HS-27A (cell line): ENCODE measurements around the gene SPO11.
A peak's percentile ranks its signal among the peaks of the same experiment; 100 is the strongest.

Experiments used
- DNase-seq: peaks from one replicate; pipeline ENCODE4 v3.0.0-alpha.2; 2012; ENCODE audit warnings: low read depth, missing footprints

The SPO11 gene

DNA sequence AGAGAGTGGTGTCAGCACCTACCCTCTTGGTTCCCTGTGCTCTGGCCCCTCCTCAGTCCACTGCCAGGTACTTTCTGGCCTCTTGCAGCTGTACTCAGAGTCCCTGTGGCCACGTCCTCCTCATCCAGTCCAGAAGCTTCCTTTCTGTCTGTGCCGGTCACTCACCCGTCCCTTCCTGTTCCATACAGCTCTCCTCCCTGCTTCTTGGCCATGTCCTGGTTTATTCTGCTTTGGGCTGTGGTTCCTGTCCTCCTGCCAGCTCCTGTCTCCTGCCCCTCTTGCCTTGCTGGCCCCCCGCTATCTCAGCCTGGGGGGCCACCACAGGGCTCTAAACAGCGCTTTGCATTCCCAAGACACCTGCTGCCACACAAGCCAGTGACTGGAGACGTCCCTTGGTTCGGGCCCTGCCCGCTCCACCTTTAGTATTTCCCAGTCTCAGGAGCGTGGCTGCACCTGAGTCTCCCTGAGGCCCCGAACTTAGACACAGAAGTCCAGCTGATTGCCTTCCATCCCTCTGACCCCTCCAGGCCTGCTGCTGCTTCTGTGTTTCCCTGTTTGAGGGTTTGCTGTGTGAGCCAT, 46.1 kb downstream of the SPO11 start:
- no peak for DNase-seq

DNA sequence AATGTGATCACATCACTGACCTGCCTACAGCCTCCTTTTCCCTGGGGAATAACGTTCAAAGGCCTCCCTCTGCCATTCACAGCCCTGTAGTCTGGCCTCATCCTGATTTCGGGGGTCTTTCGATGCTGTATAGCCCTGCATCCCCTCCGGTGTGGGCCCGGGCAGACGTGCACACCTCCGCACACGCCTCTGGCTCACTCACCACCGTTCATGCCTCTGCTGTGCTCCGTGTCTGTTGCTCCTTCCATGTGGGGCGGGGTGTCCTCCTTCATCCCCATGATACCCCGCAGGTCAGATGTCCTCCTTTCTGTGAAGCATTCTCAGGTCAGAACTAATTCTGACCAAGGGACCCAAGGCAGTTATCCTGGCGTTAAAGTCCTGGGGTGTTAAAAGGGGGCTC, 47.7 kb downstream of the SPO11 start:
- DNase-seq, result no peak

DNA sequence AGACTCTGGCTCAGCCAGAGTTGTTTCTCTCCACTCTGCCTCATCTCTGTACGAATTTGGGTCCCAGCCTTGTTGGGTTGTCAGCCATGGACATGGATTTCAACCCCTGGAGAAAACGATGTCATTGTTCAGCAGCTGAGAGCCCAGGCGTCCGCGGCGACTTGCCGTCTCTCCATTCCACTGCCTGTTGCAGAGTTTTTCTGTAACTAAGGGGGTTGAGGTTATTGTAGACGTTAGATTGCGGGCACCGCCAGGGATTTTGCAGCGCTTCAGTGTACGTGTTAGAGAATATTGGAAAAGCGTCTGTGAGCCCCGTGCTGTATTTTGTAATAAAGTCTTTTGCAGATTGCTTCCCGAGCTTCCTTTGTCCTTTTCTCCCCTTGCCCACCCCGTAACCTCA, 48.5 kb downstream of the SPO11 start:
- DNase-seq, result no peak

DNA sequence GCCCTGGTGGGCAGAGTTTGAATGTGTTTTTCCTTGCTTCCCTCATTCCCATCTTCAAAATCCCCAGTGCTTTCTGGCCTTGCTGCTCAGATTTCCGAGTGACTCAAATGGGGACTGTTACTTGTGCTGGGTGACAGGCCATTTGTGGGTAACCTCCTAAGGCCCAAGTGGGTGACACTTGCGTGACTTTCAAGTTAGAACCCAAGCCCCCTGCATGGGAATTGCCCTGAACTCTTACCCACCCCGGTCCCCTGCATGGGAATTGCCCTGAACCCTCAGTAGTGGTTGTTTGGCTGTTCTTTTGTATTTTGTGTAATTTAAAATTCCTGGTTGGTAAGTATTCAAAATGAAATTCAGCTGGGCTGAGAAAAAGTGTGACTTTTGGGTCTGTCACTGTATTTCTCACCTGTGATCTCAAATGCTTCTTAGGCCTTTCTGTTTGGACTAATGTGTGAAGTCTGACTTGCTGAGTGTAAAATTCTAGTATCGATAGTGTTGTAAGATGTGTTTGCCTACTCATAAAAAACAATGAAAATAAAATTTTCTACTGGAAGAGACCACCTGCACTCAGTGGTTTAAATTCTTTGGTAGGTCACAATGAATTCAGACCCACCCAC, 49.2 kb downstream of the SPO11 start:
- no peak for DNase-seq

DNA sequence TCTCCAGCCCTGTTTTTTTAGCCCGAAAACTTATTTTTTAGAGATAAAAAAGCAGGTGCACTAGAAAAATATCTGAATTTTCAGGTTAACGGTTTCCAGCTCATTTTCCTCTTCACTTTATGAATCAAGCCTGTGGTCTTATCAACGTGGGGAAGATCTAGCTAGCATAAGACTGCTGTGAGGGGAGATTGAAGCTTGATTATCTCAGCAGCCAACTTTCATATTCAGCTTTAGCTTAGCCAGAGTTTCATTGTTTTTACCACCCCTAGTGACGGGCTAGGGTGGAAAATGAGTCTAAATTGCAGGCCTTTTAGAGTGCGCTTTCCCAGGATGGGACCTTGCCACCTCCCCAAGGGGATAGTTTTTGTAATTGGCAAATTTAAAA, 49.7 kb downstream of the SPO11 start:
- DNase-seq, result no peak

DNA sequence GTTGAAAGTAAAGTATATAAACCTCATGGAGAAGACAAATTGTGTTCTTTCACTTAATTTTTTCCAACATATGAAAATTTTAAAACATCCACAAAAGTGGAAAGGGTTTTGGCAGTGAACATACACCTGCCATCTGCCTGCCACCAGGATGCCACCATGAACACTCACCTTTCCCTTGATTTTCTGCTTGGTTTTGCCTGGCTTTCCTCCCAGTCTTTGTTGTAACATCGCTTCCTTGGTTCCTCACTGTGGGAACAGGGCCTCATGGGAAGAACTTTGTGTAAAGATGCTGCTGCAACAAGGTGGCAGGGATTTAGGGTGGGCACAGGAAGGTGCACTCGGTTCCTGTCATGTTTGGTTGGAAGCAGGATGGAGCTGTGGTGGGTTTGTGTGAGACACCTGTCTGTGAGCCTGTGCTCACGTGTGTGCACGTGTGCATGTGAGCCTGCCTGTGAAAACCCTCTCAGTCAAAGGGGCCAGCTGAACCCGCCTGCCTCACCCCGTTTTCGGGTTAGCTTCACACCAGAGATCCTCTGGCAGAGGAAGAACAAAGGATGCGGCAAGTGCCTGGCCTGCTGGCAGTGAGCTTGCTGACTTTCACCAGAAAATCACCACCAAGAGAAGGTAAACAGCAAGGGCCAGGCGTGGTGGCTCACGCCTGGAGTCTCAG, 50.6 kb downstream of the SPO11 start:
- no peak for DNase-seq

DNA sequence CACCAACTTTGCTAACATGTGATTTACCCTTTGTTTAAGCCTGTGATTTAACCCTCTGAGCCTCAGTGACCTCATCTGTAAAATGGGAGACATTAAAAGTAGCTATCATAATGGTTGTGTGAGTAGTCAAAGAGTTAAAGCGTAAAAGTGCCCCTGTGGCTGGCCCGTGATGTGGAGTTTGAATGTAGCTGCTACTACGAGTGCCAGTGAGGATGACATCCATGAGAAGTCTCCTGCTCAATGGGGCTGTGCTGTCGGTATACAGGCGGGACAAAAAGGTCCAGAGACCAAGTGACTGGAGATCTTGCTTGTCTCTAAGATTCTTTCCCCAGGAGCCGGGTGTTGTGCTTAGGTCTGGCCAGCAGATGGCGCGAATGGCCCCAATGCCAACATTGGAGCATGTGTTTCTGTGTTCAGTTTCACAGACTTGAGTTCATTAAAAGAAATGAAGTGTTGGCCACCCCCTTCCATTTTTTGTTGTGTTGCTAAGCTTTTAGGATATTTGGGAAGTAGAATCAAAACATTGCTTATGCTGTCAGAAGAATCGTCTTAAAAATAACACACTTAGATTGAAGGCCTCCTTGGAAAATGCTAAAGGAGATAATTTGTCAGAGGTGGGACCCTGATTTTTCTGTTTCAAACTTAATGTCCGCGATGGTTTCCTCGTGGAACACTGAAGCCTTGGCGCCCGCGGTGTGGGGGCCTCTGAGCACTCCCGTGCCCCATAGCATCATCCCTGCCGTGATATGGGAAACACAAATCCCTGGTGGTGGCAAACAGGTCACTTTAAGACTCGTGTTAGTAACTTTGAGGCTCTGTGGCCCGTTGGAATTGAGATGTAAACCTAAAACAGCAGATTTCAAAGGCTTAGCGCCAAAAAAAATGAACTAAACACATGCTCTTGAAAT, 52.2 kb downstream of the SPO11 start:
- DNase-seq, result peak; percentile 24

DNA sequence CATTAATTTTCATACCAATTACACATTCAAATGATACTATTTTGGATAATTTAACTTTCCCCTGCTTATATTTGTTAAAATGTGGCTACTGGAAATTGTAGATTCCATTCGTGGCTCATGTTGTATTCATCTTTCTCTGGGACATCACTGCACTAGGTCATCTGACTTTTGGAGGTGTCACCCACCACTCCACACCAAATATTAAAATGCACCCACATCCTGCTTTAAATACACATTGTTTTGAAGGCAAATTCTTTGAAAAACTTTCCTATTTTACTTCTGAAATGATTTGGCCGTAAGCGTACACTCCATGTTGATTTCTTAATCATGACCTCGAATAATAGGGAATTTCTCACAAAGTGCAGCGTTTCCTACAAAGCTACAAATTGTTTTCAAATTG, 52.9 kb downstream of the SPO11 start:
- no peak for DNase-seq

DNA sequence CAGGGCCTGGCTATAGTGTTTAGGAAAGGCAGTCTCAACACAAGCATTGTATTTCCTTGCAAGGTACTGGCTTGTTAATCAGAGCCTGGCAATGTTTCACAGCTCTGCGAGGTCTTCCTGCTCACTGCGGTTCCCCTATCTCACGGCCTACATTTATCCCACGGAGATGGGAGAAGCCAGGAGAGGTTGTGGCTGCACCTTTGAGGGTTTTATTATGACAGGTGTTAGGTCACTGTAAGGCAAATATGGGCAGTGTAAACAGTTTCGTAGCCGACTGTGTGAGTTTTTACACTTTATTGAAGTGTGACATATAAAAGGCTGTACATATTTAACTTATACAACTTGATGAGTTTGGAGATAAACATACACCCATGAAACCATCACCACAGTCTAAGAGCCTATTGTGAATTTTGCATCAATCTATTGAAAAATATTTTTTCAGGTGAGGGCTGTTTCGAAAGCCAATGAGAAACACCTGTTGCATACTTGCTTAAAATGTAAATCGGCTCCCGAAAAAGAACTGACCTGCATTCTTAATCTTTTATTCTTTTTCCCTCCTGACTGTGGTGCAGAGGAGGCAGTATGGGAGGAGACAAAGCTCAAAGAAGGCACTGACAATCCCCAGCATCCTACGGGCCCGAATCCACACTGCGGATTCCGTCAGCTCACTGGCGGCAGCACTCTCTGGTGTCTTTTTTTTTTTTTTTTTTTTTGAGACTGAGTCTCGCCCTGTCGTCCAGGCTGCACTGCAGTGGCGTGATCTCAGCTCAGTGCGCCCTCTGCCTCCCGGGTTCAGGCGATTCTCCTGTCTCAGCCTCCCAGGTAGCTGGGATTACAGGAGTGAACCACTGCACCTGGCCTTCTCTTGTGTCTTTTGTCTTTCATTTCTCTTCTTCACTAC, 54.1 kb downstream of the SPO11 start:
- DNase-seq, result no peak

DNA sequence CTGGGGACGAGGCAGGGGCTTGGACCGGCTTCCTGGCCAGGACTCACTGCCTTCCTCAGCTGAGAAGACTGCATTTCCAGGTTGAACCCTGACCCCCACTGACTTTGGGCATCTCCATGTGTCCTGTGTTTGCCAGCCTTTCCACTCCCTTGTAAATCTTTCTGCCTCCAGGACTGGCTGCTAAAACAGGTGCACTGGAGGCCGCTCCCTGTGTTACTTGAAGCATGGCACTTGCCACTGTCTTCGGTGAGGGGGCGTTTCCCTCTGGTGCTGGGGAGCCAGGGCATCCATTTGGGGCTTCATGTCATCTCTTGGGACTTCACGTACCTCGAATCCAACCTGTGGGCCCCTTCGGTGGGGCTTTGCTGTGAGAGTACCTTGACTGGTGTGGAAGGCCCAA, 54.9 kb downstream of the SPO11 start:
- no peak for DNase-seq

DNA sequence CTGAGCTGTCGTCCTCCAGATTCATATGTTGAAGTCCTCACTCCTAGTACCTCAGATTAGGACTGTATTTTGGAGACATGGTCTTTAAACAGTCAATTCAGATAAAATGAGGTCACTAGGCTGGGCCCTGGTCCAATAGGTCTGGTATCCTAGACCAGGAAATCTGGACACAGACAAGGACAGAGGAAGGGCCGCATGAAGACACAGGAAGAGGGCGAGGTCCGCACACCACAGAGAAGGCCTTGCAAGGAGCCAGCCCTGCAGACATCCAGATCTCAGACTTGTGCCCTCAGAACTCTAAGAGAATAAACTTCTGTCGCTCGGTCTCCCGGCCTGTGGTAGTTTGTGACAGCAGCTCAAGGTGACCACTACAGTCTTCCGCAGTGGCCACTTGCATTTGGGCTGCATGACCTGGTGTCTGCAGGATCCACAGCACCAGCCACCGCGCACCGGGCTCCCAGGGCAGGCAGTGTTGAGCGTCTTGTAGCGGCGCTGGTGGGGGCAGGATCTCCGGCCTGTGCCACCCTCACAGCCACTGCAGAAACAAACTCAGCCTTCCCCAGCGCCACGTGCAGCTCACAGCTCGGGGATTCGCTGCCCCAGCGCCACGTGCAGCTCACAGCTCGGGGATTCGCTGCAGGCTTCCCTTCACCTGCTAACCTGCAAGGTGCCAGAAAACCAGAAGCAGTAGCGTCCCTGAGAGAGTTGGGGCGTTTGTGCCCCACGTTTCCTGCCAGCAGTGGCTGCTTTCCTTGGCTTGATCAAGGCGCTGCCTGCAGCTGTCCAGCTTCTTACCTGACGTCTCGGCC, 55.6 kb downstream of the SPO11 start:
- no peak for DNase-seq

DNA sequence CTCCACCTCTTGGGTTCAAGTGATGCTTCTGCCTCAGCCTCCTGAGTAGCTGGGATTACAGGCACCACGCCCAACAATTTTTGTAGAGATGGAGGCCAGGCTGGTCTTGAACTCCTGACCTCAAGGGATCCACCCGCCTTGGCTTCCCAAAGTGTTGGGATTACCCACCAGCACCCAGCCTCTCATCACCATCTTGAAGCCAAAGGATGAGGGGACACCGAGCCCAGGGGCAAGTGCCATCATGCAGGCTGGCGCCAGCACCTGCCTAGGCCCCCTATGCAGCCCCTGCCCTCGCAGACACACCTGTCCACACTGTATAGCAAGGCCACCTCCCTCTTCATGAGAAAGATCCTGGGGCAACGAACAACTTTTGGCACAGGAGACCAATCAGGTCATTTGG, 56.3 kb downstream of the SPO11 start:
- DNase-seq, result no peak

DNA sequence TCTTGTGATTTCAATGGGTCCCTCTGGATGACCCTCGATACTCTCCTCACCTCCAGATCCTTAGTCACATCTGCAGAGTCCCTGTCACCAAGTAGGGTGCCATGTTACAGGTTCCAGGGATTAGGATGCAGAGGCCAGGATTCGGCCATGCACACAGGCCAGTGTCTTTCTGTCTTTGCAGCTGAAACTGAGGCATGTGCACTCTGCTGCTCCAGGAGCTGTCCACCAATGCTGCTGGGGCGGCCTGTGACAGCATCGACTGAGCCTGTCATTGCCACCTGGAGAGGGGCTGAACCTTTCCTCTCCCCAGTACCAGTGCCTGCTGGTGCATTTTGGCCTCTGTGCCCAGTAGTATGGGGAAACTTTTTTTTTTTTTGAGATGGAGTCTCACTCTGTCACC, 57.2 kb downstream of the SPO11 start:
- no peak for DNase-seq

DNA sequence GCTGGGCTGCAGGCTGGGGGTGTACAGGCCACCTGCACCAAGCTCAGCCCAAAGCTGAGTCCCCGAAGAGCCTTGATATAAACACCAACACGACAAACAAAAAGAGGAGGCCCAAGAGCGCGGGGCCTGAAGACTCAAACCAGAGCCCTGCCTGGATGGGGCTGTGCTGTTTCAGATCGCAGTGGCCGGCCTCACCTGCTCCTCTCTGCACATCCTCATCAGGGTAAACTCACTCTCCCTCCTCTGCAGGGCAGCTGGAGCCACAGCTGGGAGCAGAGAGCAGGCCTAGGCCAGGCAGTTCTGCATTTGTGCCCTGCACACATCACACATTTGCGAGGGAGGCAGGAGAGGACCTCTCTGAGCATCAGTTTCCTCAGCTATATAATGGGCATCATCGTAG, 57.9 kb downstream of the SPO11 start:
- no peak for DNase-seq

DNA sequence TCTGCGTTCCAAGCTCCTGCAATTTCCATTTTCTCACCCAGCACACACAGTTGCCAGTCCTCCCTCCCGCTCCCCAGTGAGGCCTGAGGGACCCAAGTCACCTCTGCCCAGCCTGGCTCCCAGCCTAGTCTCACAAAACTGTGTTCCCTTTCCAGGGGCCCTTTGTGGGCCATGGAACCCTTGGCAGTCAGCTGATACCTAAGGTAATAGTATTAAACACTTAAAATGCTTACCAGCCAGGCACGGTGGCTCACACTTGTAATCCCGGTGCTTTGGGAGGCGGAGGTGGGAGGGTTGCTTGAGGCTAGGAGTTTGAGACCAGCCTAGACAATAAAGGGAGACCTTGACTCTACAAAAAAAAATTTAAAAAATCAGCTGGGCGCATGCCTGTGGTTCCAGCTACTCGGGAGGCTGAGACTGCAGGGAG, 58.4 kb downstream of the SPO11 start:
- DNase-seq, result no peak

DNA sequence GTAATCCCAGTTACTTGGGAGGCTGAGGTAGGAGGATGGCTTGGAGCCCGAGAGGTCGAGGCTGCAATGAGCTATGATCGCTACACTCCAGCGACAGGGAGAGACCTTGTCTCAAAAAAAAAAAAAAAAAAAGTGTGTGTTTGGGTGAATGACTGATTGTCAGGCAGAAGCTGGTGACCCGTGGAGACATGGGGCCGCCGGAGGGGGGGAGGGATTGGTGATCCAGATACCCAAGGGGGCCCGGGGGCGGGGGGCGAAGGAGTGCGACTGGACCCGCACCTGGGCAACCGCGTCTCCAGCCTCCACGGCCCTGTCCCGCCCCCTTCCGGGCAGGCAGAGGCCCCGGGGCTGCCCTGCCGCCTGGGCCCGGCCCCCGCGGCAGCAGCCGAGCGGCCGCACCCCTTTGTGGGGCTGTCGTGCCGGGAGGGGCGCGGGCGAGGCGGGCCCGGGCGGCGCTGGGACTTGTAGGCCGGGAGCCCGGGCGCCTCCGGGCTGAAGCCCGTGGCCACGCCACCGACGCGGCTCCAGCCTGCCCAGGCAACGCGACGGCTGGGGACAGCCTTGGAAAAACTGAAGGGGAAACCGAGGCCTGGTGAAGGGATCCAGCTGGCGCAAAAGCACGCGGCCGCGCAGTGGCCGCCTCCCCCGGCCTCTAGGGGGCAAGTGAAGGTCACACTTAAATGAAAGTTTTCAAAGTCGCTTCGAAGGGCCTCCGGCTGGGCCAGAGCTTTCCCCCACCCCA, 59.5 kb downstream of the SPO11 start:
- no peak for DNase-seq

DNA sequence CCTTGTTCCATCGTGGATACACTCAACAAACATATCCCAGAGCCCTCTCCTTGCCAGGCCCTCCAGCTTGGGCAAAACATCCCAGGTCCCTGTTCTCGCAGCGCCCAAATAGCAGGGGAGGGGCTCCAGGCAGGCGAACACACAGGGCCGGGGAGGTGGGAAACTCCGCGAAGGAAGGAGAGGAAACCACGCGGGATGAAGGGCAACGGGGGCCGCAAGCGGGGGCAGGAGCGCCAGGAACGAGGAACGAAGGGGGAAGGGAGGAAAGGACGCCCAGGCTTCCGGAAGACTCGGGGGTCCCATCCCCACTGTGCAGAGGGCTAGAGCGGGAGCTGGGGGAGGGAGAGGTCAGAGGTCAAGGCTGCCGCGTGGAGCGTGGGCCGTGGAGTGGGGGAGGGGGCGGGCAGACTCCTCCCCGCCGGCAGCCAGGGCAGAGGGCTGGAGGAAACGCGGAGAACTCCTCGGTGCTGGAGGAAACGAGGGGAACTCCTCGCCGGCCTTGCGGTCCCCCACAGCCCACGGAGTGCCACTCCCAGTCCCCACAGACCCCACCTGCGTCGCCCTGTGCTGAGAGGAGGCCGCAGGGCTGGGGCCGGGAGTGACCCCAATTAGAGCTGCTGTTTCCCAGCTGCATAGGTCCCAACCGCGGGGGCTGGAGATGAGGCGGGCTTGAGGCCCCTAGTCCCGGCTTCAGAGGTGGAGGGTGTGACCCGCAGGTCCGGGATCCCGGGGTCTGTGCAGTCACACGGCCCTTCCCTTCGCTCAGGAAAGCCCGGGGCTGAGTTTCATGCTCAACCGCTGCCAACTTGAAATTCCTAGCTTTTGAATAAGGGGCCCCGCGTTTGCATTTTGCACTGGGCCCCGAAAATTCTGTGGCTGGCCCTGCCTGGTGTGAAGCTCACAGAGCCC, 60.3 kb downstream of the SPO11 start:
- no peak for DNase-seq

DNA sequence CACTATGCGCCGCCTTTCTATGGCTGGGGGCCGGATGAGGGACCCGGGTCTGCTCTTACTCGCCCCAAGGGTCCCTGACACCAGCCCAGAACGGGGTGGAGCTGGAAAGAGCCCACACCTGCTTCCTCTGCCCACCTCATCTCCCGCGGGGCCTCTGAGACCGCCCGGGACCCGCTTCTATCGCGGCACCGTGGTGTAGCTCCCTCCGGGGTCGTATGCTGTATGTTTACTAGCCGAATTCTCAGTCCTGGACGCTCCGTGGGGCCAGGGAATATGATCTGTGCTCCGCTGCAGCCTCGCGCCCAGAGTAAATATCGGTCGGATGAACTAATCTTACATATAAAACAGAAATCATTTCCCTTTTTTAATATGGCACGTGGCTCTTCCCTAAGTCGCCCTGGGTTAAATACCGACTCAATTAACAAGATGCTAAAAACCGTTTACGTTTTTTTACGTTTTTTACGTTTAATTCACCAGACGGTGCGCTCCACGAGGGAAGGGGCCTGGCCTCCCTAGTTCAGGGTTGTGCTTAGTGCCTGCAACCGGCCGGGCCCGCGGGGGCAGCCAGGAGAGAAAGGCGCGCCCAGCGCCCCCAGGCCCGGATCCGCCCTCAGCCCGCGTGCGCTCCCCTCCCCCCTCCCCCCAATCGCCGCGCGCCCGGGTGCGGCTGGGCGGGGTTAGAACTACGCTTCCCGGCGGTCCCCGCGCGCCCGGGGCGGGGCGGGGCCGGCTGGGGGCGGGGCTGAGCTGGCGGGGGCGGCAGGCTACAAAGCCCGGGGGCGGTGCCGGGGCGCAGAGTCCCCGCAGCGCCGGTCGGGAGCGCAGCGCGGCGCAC, 61.2 kb downstream of the SPO11 start, which contains the start of gene RBM38:
Gene RBM38 (plus strand): TSS at position 793 of the 835 bp plus-strand sequence. CDS start 186 bp downstream, outside the sequence.
- DNase-seq, result no peak
